HFFc6 (cell line): ENCODE data around the gene DOK7. TPM values are rescaled to one million over a fixed set of nuclear protein-coding genes. Genes with fewer than 3 reads are reported as not detected.

Experiments used
- DNase-seq: peaks from one replicate; pipeline ENCODE4 v3.0.0-alpha.2; 2018
- H3K27ac Mint-ChIP-seq: 2 replicates; pipeline ENCODE4 v1.8.0; 2020; ENCODE audit warnings: mild to moderate bottlenecking, mixed read lengths
- H3K27me3 Mint-ChIP-seq: 2 replicates; pipeline ENCODE4 v1.8.0; 2021; ENCODE audit warnings: mild to moderate bottlenecking, moderate library complexity, mixed read lengths; ENCODE audit not compliant: insufficient read depth
- H3K36me3 Mint-ChIP-seq: 2 replicates; pipeline ENCODE4 v1.8.0; 2021; ENCODE audit warnings: low read depth, mixed read lengths
- H3K4me1 Mint-ChIP-seq: 2 replicates; pipeline ENCODE4 v1.8.0; 2020; ENCODE audit warnings: low read depth, mixed read lengths
- H3K4me3 Mint-ChIP-seq: 2 replicates; pipeline ENCODE4 v1.8.0; 2020; ENCODE audit warnings: mild to moderate bottlenecking, moderate library complexity, mixed read lengths
- H3K9me3 Mint-ChIP-seq: 2 replicates; pipeline ENCODE4 v1.8.0; 2020; ENCODE audit warnings: mild to moderate bottlenecking, mixed read lengths
- total RNA-seq, 6 experiments: library from RNA; stranded (reverse); fragmentation: NEBNext Ultra II Directional; extraction: Animal tissue kit (Norgen Biotek cat#: 25700); gene quantifications; 2 replicates in 1 of 6; 3 replicates in 5 of 6; pipeline ENCODE4 v1.2.3, GENCODE V29; 2021
- TF ChIP-seq, protein P1 (sequence below): fragments of 200-600 bp; sonication (generic); IDR thresholded peaks from 2 replicates; pipeline ENCODE4 v1.5.0; 2021; ENCODE audit warnings: antibody characterized with exemption, mild to moderate bottlenecking

The DOK7 gene
- total RNA-seq, 6 experiments from 2014 or later, result not detected

- DNase-seq, result no peak
- Mint-ChIP-seq H3K27ac (no peak overlapping the region), H3K4me3 (no peak overlapping the region), H3K9me3 (no peaks in the 10 kb centered on the region), H3K27me3 (no peaks in the 10 kb centered on the region), H3K36me3 (peaks cover 8% of the 10 kb centered on the region; the same call in 1 of the 2 replicates), H3K4me1 (no peaks in the 10 kb centered on the region)
- TF ChIP-seq, protein P1, sequence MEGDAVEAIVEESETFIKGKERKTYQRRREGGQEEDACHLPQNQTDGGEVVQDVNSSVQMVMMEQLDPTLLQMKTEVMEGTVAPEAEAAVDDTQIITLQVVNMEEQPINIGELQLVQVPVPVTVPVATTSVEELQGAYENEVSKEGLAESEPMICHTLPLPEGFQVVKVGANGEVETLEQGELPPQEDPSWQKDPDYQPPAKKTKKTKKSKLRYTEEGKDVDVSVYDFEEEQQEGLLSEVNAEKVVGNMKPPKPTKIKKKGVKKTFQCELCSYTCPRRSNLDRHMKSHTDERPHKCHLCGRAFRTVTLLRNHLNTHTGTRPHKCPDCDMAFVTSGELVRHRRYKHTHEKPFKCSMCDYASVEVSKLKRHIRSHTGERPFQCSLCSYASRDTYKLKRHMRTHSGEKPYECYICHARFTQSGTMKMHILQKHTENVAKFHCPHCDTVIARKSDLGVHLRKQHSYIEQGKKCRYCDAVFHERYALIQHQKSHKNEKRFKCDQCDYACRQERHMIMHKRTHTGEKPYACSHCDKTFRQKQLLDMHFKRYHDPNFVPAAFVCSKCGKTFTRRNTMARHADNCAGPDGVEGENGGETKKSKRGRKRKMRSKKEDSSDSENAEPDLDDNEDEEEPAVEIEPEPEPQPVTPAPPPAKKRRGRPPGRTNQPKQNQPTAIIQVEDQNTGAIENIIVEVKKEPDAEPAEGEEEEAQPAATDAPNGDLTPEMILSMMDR, result no peak
Measured at GRCh38 chr4:3518511-3518880, 55.4 kb downstream of the DOK7 start.

GRCh38 chr4:3518941-3519340 is 55.8 kb downstream of the DOK7 start:
- Mint-ChIP-seq H3K27me3 (no peaks in the 10 kb centered on the region), H3K4me3 (no peak overlapping the region), H3K4me1 (no peaks in the 10 kb centered on the region), H3K27ac (no peak overlapping the region), H3K36me3 (peaks cover 3% of the 10 kb centered on the region; the same call in 1 of the 2 replicates), H3K9me3 (no peaks in the 10 kb centered on the region)
- DNase-seq, result no peak
- TF ChIP-seq, protein P1, result no peak

- H3K9me3 Mint-ChIP-seq, result no peaks in the 10 kb centered on the region
- no peak for DNase-seq
- no peak overlapping the region for H3K27ac Mint-ChIP-seq
- H3K36me3 Mint-ChIP-seq, result no peaks in the 10 kb centered on the region; the same call in 1 of the 2 replicates
- no peak overlapping the region for H3K4me3 Mint-ChIP-seq
- no peaks in the 10 kb centered on the region for H3K27me3 Mint-ChIP-seq
- H3K4me1 Mint-ChIP-seq, result no peaks in the 10 kb centered on the region
- TF ChIP-seq, protein P1, result no peak
Measured at GRCh38 chr4:3519468-3520264, 56.6 kb downstream of the DOK7 start.

DNA sequence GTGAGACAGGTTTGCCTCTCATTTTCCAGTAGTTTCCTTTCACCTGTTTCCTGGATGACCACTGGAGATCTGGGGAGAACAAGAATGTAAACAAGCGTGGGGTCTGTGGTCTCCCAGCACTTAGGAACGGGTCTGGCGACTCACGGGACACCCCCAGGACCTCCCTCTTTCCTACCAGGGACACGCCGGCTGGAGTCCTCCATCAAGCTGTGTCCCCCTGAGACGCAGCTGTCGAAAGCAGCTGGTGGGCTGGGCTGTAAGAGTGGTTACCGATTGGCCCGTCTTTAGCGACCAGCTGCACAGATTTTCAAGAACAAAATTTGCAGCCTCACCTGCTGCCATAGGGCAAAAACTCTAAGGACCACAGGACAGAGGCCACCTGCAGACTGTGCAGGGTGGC is 57.2 kb downstream of the DOK7 start:
- no peak for DNase-seq
- Mint-ChIP-seq H3K27me3 (no peaks in the 10 kb centered on the region), H3K4me3 (no peak overlapping the region), H3K36me3 (no peaks in the 10 kb centered on the region; the same call in 1 of the 2 replicates), H3K4me1 (no peaks in the 10 kb centered on the region), H3K27ac (no peak overlapping the region), H3K9me3 (no peaks in the 10 kb centered on the region)
- TF ChIP-seq, protein P1, result no peak

DNA sequence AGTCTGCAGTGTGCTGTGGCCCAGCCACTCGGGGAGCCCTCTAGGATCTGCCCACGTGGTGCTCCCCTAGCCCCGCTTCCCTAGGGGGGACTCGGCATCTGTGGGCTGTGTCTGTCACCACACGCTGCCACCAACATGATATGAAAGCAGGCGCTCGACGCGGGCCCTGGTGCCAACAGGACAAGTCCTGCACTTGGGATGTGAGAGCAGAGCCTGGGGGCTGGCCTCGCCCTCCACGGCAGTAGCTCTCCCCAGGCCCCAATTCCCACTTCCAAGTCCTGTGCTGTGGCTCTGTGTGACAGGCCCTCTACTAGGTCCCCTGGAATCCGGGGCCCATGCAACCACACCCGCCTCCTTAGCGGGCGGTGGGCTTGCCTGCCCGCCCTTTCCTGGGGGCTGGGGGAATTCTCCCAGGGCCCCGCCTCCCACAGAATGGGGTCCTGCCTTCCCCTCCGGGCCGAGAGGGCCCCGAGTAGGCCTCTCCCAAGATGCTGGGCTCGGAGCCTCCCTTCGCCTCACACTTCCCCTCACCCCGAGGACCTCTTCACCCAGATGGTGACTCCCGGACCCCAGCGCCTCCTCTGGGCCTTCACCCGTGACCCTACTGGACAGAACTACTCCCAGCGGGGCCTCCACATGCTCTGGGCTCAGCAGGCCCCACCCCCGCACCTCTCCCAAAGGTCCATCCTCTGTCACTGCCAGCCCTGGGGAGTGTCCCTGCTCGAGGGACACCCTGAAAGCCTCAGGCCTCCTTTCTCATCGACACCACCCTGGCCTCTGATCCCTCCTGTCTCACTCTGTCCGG is 57.9 kb downstream of the DOK7 start:
- no peaks in the 10 kb centered on the region for H3K4me1 Mint-ChIP-seq
- no peaks in the 10 kb centered on the region; the same call in 1 of the 2 replicates for H3K36me3 Mint-ChIP-seq
- no peaks in the 10 kb centered on the region for H3K27me3 Mint-ChIP-seq
- no peak overlapping the region for H3K27ac Mint-ChIP-seq
- no peak overlapping the region for H3K4me3 Mint-ChIP-seq
- DNase-seq, result no peak
- TF ChIP-seq, protein P1, result no peak
- H3K9me3 Mint-ChIP-seq, result no peaks in the 10 kb centered on the region
